Middle frontal gyrus (tissue), 1 donor: ENCODE data around the gene NAA60.
"Not testable (repeated sequence)": the region's sequence is repeated elsewhere in the genome, so short reads cannot be mapped to it uniquely, and the experiment has no call there.

Source experiments
- DNase-seq: peaks from one replicate; pipeline ENCODE4 v3.0.0-alpha.2; 2015; ENCODE audit warnings: low spot score; ENCODE audit errors: extremely low spot score

Gene NAA60

DNA sequence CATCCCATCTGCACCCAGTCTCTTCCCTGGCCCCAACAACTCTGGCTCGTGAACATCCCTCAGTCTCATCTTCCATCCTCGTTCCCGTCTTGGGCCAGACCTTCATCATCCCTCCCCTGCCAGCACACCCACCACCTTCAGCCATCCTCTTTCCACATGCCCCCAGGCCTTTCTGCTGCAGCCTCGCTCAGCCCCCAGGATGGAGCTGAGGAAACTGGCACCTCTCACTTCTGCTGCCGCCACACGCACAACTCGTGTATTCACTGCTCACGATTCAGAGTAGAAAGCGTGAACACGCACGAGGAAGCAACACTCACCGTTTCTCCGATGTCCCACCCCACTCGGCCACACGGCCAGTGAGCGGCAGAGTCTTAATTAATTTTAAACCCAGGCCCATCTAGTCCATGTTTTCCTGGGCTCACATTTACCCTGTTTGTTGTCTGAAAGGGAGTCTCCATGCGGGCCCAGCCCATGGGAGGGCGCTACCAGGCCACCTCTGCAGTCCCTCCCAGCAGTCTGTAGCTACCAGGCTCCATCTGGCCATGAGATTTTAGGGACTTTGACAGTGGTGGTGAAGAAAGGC, 39.3 kb downstream of the NAA60 start:
- no peak for DNase-seq

DNA sequence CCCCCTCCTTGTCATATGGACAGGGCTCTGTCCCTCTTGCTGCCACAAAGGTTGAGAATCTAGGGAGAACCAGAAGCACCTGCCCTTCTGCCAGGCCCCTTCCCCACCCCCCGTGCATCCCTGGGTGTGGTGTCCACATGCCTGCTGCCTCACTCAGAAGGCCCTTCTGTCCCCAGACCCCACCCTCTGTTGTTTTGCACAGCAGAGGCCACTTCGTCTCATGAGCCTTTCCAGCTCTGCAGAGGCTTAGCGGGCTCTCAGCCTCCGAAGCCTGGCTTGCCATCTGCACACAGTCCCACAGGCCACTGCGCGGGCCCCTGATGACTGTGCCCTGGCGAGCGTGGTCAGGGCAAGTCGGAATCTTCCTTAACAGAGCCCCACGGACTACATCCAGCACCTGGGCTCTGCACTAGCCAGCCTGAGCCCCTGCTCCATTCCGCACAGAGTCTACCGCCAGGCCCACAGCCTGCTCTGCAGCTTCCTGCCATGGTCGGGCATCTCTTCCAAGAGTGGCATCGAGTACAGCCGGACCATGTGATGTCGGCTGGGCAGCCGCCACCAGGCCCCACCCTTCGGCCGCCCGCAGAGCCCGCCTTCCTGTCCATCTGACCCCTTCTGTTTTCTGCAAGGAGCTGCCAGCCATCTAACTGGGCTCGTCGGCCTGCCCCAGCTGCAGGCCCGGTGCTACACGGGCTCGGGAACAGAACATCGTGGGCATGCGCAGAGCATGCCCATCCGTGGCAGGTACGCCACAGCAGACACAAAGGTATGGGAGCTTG, 41.0 kb downstream of the NAA60 start:
- no peak for DNase-seq

- no peak for DNase-seq
These were observed 41.7 kb downstream of the NAA60 start for GRCh38 chr16:3485097-3485745.

GRCh38 chr16:3485821-3486505, 42.5 kb downstream of the NAA60 start:
- DNase-seq, result no peak

GRCh38 chr16:3486506-3487215, 43.2 kb downstream of the NAA60 start:
- DNase-seq, result no peak

GRCh38 chr16:3487521-3488410, 44.3 kb downstream of the NAA60 start:
- no peak for DNase-seq

- DNase-seq, result no peak
These were observed 45.3 kb downstream of the NAA60 start for GRCh38 chr16:3488801-3489200.

GRCh38 chr16:3490911-3491629, 47.6 kb downstream of the NAA60 start:
- no peak for DNase-seq

- no peak for DNase-seq
These were observed 48.9 kb downstream of the NAA60 start for GRCh38 chr16:3492356-3492755.

- DNase-seq, result no peak
These were observed 51.0 kb downstream of the NAA60 start for GRCh38 chr16:3494386-3494973.

DNA sequence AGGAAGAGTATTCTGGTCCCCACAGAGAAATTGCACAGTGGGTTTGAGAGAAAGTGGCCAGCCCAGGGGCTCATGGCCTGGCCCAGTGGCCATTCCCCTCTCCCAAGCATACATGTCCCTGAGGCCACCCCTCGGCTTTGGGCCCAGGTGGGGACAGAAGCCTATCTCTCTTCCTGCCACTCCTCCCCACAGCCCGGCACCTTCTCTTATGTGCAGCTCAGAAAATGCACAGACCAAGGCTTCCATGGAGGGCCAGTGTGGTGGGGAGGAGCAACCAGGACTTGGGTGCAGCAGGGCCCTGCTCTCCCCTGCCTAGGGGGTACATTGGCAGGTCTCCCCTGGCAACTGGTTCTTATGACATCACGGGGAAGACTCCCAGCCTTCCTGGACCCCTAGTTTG, 51.7 kb downstream of the NAA60 start, which contains the start of gene C16orf90:
C16orf90 (minus strand) TSS at position 314 of the 400 bp plus-strand sequence; CDS start at position 246, 68 bp downstream.
- DNase-seq, result no peak

GRCh38 chr16:3496386-3496785, 52.9 kb downstream of the NAA60 start:
- no peak for DNase-seq

GRCh38 chr16:3497771-3498170, 54.3 kb downstream of the NAA60 start:
- DNase-seq, result no peak

DNA sequence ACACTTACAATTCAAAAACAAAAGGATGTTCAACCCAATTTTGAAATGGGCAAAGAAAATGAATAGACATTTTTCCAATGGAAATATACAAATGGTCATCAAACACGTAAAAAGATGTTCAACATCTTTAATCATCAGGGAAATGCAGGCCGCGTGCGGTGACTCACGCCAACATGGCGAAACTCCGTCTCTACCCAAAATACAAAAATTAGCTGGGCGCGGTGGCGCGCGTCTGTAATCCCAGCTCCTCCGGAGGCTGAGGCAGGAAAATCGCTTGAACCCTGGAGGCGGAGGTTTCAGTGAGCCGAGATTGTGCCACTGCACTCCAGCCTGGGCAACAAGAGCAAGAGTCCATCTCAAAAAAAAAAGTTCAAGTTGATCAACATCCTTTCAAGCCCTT, 55.5 kb downstream of the NAA60 start:
- DNase-seq, result no peak

GRCh38 chr16:3501412-3501761, 57.9 kb downstream of the NAA60 start:
- not testable (repeated sequence) for DNase-seq

DNA sequence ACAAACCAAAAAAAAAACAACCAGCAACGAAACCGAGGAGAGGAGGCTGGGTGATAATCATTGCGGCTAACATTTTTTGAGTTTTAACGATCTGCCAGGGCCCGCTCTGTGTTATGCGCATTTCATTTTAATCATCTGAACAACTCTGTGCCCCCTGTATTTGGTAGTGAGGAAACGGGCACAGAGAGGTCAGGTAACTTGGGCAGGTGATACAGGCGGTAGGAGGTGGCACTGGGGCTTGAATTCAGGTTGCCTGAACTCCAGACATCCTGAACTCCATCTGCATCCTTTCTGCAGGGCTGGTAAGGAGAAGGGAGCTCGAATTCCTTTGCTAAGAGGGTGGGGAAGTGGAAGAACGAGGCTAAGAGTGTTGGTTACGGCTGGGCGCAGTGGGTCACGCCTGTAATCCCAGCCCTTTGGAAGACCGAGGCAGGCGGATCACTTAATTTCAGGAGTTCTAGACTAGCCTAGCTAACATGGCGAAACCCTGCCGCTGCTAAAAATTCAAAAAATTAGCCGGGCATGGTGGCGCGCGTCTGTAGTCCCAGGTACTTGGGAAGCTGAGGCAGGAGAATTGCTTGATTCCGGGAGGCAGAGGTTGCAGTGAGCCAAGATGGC, 58.4 kb downstream of the NAA60 start:
- DNase-seq, result no peak

GRCh38 chr16:3503523-3503922, 60.0 kb downstream of the NAA60 start:
- no peak for DNase-seq

GRCh38 chr16:3508736-3509135, 65.3 kb downstream of the NAA60 start:
- DNase-seq, result no peak

DNA sequence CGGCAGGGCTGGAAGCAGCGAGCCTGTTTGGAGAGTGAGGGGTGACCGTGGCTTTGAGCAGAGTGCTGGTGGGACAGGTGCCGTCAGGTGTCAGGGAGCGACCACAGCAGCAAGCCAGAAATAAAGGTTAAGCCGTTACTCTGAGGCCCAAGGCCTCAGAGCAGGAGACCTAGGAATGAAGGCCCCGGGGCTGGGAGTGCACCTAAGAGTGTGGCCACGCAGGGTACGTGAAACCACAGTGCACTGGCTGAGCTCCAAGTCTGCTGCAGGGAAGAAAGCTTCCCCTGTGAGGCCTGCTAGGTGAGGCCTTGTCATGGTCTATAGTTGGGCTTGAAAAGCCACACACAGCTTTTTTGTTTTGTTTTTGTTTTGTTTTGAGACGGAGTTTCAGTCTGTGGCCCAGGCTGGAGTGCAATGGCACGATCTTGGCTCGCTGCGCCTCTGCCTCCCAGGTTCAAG, 66.0 kb downstream of the NAA60 start:
- no peak for DNase-seq
